HepG2 (cell line): ENCODE measurements around the gene STRN3. TPM values are rescaled to one million over a fixed set of nuclear protein-coding genes. Genes with fewer than 3 reads are reported as not detected.

Experiments
- GABPA ChIP-seq, 2 experiments: IDR thresholded peaks; 2 replicates each; pipeline ENCODE4 v1.6.1; 2011 to 2016; ENCODE audit warnings: low read depth in 2 of 2, low read length in 1 of 2, missing biosample characterization in 1 of 2, missing genetic modification characterization in 1 of 2
- MXD4 ChIP-seq: IDR thresholded peaks from 2 replicates; pipeline ENCODE4 v1.6.1; 2016; ENCODE audit warnings: mild to moderate bottlenecking, missing biosample characterization, missing genetic modification reagents
- NR2F2 ChIP-seq: IDR thresholded peaks from 2 replicates; pipeline ENCODE4 v1.6.1; 2012; ENCODE audit warnings: low read depth, inconsistent platforms, borderline replicate concordance
- PAWR ChIP-seq: sonication (generic); formaldehyde crosslinking; IDR thresholded peaks from 2 replicates; pipeline ENCODE4 v1.4.0; 2020; ENCODE audit warnings: missing genetic modification reagents, mild to moderate bottlenecking, borderline replicate concordance
- RELA ChIP-seq: sonication (generic); formaldehyde crosslinking; IDR thresholded peaks from 2 replicates; pipeline ENCODE4 v1.4.0; 2020; ENCODE audit warnings: missing genetic modification reagents
- TBX2 ChIP-seq: sonication (generic); formaldehyde crosslinking; IDR thresholded peaks from 2 replicates; pipeline ENCODE4 v1.5.0; 2020; ENCODE audit warnings: missing genetic modification reagents, mild to moderate bottlenecking, borderline replicate concordance
- TCF12 ChIP-seq, 2 experiments: fragments of 450-650 bp in 1 of 2; sonication (generic) in 1 of 2; formaldehyde crosslinking in 1 of 2; IDR thresholded peaks; 2 replicates each; pipeline versions ENCODE4 v1.6.1 to v1.8.0; 2017 to 2022; ENCODE audit warnings: antibody characterized with exemption in 1 of 2, mild to moderate bottlenecking in 1 of 2, missing genetic modification reagents in 1 of 2, moderate library complexity in 1 of 2
- ZBTB3 ChIP-seq: sonication (generic); formaldehyde crosslinking; IDR thresholded peaks from 2 replicates; pipeline ENCODE4 v1.4.0; 2020; ENCODE audit warnings: low read depth, mild to moderate bottlenecking, moderate library complexity, missing genetic modification reagents, borderline replicate concordance
- ZNF12 ChIP-seq: sonication (generic); formaldehyde crosslinking; IDR thresholded peaks from 2 replicates; pipeline ENCODE4 v1.5.0; 2020; ENCODE audit warnings: missing genetic modification reagents
- ZNF329 ChIP-seq: sonication (generic); formaldehyde crosslinking; IDR thresholded peaks from 2 replicates; pipeline ENCODE4 v1.9.0; 2021; ENCODE audit warnings: low read depth, mild to moderate bottlenecking, missing genetic modification reagents
- ZNF331 ChIP-seq: sonication (generic); formaldehyde crosslinking; IDR thresholded peaks from 2 replicates; pipeline ENCODE4 v1.4.0; 2020; ENCODE audit warnings: missing genetic modification reagents
- ZNF788 ChIP-seq: sonication (generic); formaldehyde crosslinking; IDR thresholded peaks from 2 replicates; pipeline ENCODE4 v1.5.0; 2020; ENCODE audit warnings: mild to moderate bottlenecking, missing genetic modification reagents, borderline replicate concordance
- ZNF792 ChIP-seq: IDR thresholded peaks from 2 replicates; pipeline ENCODE4 v1.6.1; 2016
- ZNF839 ChIP-seq: sonication (generic); formaldehyde crosslinking; IDR thresholded peaks from 2 replicates; pipeline ENCODE4 v1.4.0; 2020; ENCODE audit warnings: missing genetic modification reagents, mild to moderate bottlenecking, borderline replicate concordance
- polyA plus RNA-seq, 8 experiments: library from polyadenylated mRNA; depleted of rRNA in 3 of 8; stranded (reverse) in 7 of 8; unstranded in 1 of 8; fragments of >200 nt; fragmentation: Illumina TruSeq in 4 of 8; extraction: Trizol in 4 of 8; gene quantifications; 2 replicates each; pipeline versions ENCODE4 v1.2.1 to v1.2.3, GENCODE V29; 2011 to 2016; ENCODE audit warnings: low read depth in 4 of 8, missing spikeins in 1 of 8, mixed read lengths in 1 of 8; ENCODE audit not compliant: insufficient read depth in 1 of 8
- total RNA-seq, 5 experiments: library from RNA; depleted of rRNA; stranded (reverse); fragments of >200 nt; fragmentation: Illumina TruSeq; extraction: Trizol; gene quantifications; 2 replicates each; pipeline ENCODE4 v1.2.3, GENCODE V29; 2016; ENCODE audit warnings: low read depth in 1 of 5
- TF ChIP-seq, protein P1 (sequence below), 2 experiments: sonication (generic) in 1 of 2; formaldehyde crosslinking in 1 of 2; IDR thresholded peaks; 2 replicates each; pipeline versions ENCODE4 v1.4.0 to v1.6.1; 2016 to 2020; ENCODE audit warnings: borderline replicate concordance in 1 of 2, low read depth in 1 of 2, mild to moderate bottlenecking in 1 of 2, missing genetic modification reagents in 1 of 2
- TF ChIP-seq, protein P2 (sequence below): sonication (generic); formaldehyde crosslinking; IDR thresholded peaks from 2 replicates; pipeline ENCODE4 v1.4.0; 2020; ENCODE audit warnings: missing genetic modification reagents
- TF ChIP-seq, protein P3 (sequence below): sonication (generic); formaldehyde crosslinking; IDR thresholded peaks from 2 replicates; pipeline ENCODE4 v1.4.0; 2020; ENCODE audit warnings: missing genetic modification reagents

Gene STRN3
- total and polyA plus RNA-seq, 2 of the 13 experiments (the other 11 are each of a cell fraction or from before 2014, with no cell fraction given) = 49.4 to 123 TPM

DNA sequence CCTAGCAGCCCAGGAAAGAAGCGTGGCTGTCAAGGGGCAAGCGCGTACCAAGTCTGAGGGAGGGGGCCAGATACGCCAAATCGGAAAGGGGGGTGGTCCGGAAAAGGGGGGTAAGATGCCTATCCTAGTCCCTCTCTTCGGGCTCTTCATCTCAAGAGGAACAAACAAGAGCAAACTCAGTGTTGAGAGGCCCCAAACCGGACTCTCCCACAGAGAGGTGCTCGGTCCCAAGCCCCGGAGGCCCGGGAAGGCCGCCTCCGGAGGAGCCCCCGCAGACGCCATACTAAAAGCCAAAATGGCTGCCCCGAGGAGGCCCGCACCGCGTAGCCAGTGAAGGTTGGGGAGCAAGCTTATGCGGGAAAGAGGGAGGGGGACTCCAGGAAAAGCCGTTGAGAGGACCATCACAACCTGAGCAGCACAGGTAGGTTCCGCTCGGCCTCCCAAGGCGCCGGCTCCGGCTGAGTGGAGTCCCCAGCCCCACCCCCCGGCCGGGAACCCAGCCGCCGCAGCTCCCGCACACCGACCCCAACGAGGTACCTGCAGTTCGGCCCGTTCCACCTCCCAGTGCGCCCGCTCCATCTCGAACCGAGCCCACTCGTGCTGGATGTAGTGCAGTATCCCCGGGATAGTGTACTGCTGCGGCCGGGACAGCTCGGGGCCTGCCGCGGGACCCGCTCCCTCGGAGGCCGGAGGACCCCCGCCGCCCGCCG is 657 bp downstream of the STRN3 start, which contains the start of gene AP4S1 (continued):
- peak; percentile 45; the same call in 1 of the 2 replicates for TF ChIP-seq ZNF12 (CRISPR knock-in tag)
- no peak for TF ChIP-seq TCF12 (IDR thresholded peaks at IDR 0.05)
- TF ChIP-seq TCF12 (CRISPR knock-in tag; IDR thresholded peaks at IDR 0.05) = peak; percentile 89; the same call in 1 of the 2 replicates
- TF ChIP-seq GABPA (IDR thresholded peaks at IDR 0.05; ENCODE audit: low read depth, low read length) = no peak
- no peak for TF ChIP-seq GABPA (CRISPR knock-in tag; IDR thresholded peaks at IDR 0.05; ENCODE audit: low read depth)
- TF ChIP-seq ZNF329 (CRISPR knock-in tag) = peak; percentile 41; the same call in 1 of the 2 replicates
- TF ChIP-seq TBX2 (CRISPR knock-in tag) = peak; percentile 56
- TF ChIP-seq, protein P1, sequence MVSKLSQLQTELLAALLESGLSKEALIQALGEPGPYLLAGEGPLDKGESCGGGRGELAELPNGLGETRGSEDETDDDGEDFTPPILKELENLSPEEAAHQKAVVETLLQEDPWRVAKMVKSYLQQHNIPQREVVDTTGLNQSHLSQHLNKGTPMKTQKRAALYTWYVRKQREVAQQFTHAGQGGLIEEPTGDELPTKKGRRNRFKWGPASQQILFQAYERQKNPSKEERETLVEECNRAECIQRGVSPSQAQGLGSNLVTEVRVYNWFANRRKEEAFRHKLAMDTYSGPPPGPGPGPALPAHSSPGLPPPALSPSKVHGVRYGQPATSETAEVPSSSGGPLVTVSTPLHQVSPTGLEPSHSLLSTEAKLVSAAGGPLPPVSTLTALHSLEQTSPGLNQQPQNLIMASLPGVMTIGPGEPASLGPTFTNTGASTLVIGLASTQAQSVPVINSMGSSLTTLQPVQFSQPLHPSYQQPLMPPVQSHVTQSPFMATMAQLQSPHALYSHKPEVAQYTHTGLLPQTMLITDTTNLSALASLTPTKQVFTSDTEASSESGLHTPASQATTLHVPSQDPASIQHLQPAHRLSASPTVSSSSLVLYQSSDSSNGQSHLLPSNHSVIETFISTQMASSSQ (IDR thresholded peaks at IDR 0.05; ENCODE audit: low read depth) = no peak
- TF ChIP-seq, protein P1 (CRISPR knock-in tag; IDR thresholded peaks at IDR 0.05; ENCODE audit: borderline replicate concordance) = no peak; the same call in 1 of the 2 replicates
- peak; percentile 37 for TF ChIP-seq ZNF331 (CRISPR knock-in tag)
- TF ChIP-seq RELA = no peak
- no peak for TF ChIP-seq ZNF839 (CRISPR knock-in tag)
- TF ChIP-seq PAWR (CRISPR knock-in tag) = 0 out of 2 replicates have a peak, but pooled peaks have one; percentile 89
- TF ChIP-seq, protein P2, sequence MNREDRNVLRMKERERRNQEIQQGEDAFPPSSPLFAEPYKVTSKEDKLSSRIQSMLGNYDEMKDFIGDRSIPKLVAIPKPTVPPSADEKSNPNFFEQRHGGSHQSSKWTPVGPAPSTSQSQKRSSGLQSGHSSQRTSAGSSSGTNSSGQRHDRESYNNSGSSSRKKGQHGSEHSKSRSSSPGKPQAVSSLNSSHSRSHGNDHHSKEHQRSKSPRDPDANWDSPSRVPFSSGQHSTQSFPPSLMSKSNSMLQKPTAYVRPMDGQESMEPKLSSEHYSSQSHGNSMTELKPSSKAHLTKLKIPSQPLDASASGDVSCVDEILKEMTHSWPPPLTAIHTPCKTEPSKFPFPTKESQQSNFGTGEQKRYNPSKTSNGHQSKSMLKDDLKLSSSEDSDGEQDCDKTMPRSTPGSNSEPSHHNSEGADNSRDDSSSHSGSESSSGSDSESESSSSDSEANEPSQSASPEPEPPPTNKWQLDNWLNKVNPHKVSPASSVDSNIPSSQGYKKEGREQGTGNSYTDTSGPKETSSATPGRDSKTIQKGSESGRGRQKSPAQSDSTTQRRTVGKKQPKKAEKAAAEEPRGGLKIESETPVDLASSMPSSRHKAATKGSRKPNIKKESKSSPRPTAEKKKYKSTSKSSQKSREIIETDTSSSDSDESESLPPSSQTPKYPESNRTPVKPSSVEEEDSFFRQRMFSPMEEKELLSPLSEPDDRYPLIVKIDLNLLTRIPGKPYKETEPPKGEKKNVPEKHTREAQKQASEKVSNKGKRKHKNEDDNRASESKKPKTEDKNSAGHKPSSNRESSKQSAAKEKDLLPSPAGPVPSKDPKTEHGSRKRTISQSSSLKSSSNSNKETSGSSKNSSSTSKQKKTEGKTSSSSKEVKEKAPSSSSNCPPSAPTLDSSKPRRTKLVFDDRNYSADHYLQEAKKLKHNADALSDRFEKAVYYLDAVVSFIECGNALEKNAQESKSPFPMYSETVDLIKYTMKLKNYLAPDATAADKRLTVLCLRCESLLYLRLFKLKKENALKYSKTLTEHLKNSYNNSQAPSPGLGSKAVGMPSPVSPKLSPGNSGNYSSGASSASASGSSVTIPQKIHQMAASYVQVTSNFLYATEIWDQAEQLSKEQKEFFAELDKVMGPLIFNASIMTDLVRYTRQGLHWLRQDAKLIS (CRISPR knock-in tag) = peak; percentile 92
- no peak for TF ChIP-seq NR2F2
- TF ChIP-seq, protein P3, sequence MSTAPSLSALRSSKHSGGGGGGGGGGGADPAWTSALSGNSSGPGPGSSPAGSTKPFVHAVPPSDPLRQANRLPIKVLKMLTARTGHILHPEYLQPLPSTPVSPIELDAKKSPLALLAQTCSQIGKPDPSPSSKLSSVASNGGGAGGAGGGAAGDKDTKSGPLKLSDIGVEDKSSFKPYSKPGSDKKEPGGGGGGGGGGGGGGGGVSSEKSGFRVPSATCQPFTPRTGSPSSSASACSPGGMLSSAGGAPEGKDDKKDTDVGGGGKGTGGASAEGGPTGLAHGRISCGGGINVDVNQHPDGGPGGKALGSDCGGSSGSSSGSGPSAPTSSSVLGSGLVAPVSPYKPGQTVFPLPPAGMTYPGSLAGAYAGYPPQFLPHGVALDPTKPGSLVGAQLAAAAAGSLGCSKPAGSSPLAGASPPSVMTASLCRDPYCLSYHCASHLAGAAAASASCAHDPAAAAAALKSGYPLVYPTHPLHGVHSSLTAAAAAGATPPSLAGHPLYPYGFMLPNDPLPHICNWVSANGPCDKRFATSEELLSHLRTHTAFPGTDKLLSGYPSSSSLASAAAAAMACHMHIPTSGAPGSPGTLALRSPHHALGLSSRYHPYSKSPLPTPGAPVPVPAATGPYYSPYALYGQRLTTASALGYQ (CRISPR knock-in tag) = no peak
- TF ChIP-seq ZNF788 (CRISPR knock-in tag) = peak; percentile 65
- TF ChIP-seq ZNF792 (CRISPR knock-in tag) = peak; percentile 66; the same call in 1 of the 2 replicates
- TF ChIP-seq ZBTB3 (CRISPR knock-in tag) = peak; percentile 80; the same call in 1 of the 2 replicates
- TF ChIP-seq MXD4 = peak; percentile 32
